ENCODE results near the gene RAB3IP.
"Not testable (repeated sequence)": the region's sequence is repeated elsewhere in the genome, so short reads cannot be mapped to it uniquely, and the experiment has no call there.

Gene RAB3IP

GRCh38 chr12:69755302-69755701, 16.6 kb downstream of the RAB3IP start:
- in situ Hi-C loops (cut with MboI; ENCODE audit: low sequenced_read_pairs) = no loop called here

- in situ Hi-C loops (cut with MboI; ENCODE audit: low sequenced_read_pairs) = no loop called here
Measured at GRCh38 chr12:69756088-69756755, 17.6 kb downstream of the RAB3IP start.

GRCh38 chr12:69758105-69758504, 19.4 kb downstream of the RAB3IP start:
- in situ Hi-C loops (cut with MboI; ENCODE audit: low sequenced_read_pairs) = no loop called here

- in situ Hi-C loops (cut with MboI; ENCODE audit: low sequenced_read_pairs) = not testable (repeated sequence)
Measured at GRCh38 chr12:69759581-69759980, 20.9 kb downstream of the RAB3IP start.

GRCh38 chr12:69765515-69765914, 26.9 kb downstream of the RAB3IP start:
- in situ Hi-C loops (cut with MboI; ENCODE audit: low sequenced_read_pairs) = no loop called here

GRCh38 chr12:69766260-69766659, 27.6 kb downstream of the RAB3IP start:
- in situ Hi-C loops (cut with MboI; ENCODE audit: low sequenced_read_pairs) = no loop called here

- in situ Hi-C loops (cut with MboI; ENCODE audit: low sequenced_read_pairs) = no loop called here
Measured at GRCh38 chr12:69779928-69780327, 41.3 kb downstream of the RAB3IP start.

- in situ Hi-C loops (cut with MboI; ENCODE audit: low sequenced_read_pairs) = no loop called here
Measured at GRCh38 chr12:69783365-69783764, 44.7 kb downstream of the RAB3IP start.

GRCh38 chr12:69789351-69789750, 50.7 kb downstream of the RAB3IP start:
- in situ Hi-C loops (cut with MboI; ENCODE audit: low sequenced_read_pairs) = no loop called here

- in situ Hi-C loops (cut with MboI; ENCODE audit: low sequenced_read_pairs) = no loop called here
Measured at GRCh38 chr12:69792533-69792932, 53.9 kb downstream of the RAB3IP start.

GRCh38 chr12:69807101-69807897, 68.6 kb downstream of the RAB3IP start:
- in situ Hi-C loops (cut with MboI; ENCODE audit: low sequenced_read_pairs) = not testable (repeated sequence)

GRCh38 chr12:69810870-69811498, 72.3 kb downstream of the RAB3IP start:
- in situ Hi-C loops (cut with MboI; ENCODE audit: low sequenced_read_pairs) = no loop called here

- in situ Hi-C loops (cut with MboI; ENCODE audit: low sequenced_read_pairs) = no loop called here
Measured at GRCh38 chr12:69816082-69816481, 77.4 kb downstream of the RAB3IP start.

- in situ Hi-C loops (cut with MboI; ENCODE audit: low sequenced_read_pairs) = no loop called here
Measured at GRCh38 chr12:69821032-69821455, 82.4 kb downstream of the RAB3IP start.

- in situ Hi-C loops (cut with MboI; ENCODE audit: low sequenced_read_pairs) = no loop called here
Measured at GRCh38 chr12:69821456-69822159, 82.9 kb downstream of the RAB3IP start.

GRCh38 chr12:69822201-69822860, 83.7 kb downstream of the RAB3IP start:
- in situ Hi-C loops (cut with MboI; ENCODE audit: low sequenced_read_pairs) = no loop called here

- in situ Hi-C loops (cut with MboI; ENCODE audit: low sequenced_read_pairs) = no loop called here
Measured at GRCh38 chr12:69824028-69824427, 85.4 kb downstream of the RAB3IP start.

- in situ Hi-C loops (cut with MboI; ENCODE audit: low sequenced_read_pairs) = no loop called here
Measured at GRCh38 chr12:69824966-69825560, 86.4 kb downstream of the RAB3IP start, which contains the start of gene MYRFL. TSS of gene MYRFL (plus strand) at chr12:69825227. CDS start at chr12:69825518, 291 bp downstream.

GRCh38 chr12:69828897-69829296, 90.2 kb downstream of the RAB3IP start:
- in situ Hi-C loops (cut with MboI; ENCODE audit: low sequenced_read_pairs) = no loop called here

GRCh38 chr12:69833696-69834095, 95.0 kb downstream of the RAB3IP start:
- in situ Hi-C loops (cut with MboI; ENCODE audit: low sequenced_read_pairs) = no loop called here

Measured in HL-60/S4 treated with retinoic acid at 250 ng/mL for 4 days and 3 days (cell line).